Esophagus muscularis mucosa (tissue), 4 donors: ENCODE measurements around the gene IL17RD. TPM values are rescaled to one million over a fixed set of nuclear protein-coding genes. Genes with fewer than 3 reads are reported as not detected.

Experiments used
- DNase-seq: peaks from one replicate; pipeline ENCODE4 v3.0.0-alpha.2; 2017; ENCODE audit errors: extremely low spot score
- H3K27ac ChIP-seq, 4 donors: fragments of 200-600 bp; sonication (generic); replicated peaks in 1 of 4; 1 replicate in 3 of 4; 2 replicates in 1 of 4; pipeline ENCODE4 v1.5.1; 2016 to 2019; ENCODE audit warnings: mild to moderate bottlenecking in 1 of 4
- H3K27me3 ChIP-seq, 4 donors: fragments of 200-600 bp; sonication (generic); one replicate each; pipeline versions ENCODE4 v1.5.1 to v1.6.0; 2016 to 2019
- H3K36me3 ChIP-seq, 4 donors: fragments of 200-600 bp; sonication (generic); one replicate each; pipeline ENCODE4 v1.5.1; 2016 to 2019
- H3K4me1 ChIP-seq, 4 donors: fragments of 200-600 bp; sonication (generic); one replicate each; pipeline ENCODE4 v1.5.1; 2016 to 2019
- H3K4me3 ChIP-seq, 4 donors: fragments of 200-600 bp; sonication (generic); 1 replicate in 2 of 4; 2 replicates in 2 of 4; pipeline ENCODE4 v1.5.1; 2016 to 2019; ENCODE audit warnings: mild to moderate bottlenecking in 4 of 4, moderate library complexity in 1 of 4
- H3K9me3 ChIP-seq, 4 donors: fragments of 200-600 bp; sonication (generic); 1 replicate in 3 of 4; 2 replicates in 1 of 4; pipeline ENCODE4 v1.5.1; 2016 to 2019
- EP300 ChIP-seq: sonication (generic); formaldehyde crosslinking; IDR thresholded peaks from one replicate; pipeline ENCODE4 v1.6.1; 2017; ENCODE audit warnings: antibody characterized with exemption
- POLR2A ChIP-seq: fragments of 450-650 bp; IDR thresholded peaks from one replicate; pipeline ENCODE4 v1.6.1; 2017; ENCODE audit warnings: antibody characterized with exemption, moderate library complexity, mild to moderate bottlenecking, low read depth
- POLR2AphosphoS5 ChIP-seq, 2 donors: sonication (generic); formaldehyde crosslinking; IDR thresholded peaks; one replicate each; pipeline ENCODE4 v1.6.1; 2017; ENCODE audit warnings: antibody characterized with exemption in 2 of 2
- WGBS: methylation state at CpG from one replicate; pipeline ENCODE4 v1.1.5; 2018; 5-methylcytosine and 5-hydroxymethylcytosine counted together
- intact Hi-C: fragments of 100-400 bp; cut with DNase I; formaldehyde crosslinking; loops from one replicate; pipeline ENCODE4 v1.15.1; 2023
- total RNA-seq, 4 donors: library from RNA; depleted of rRNA; stranded (reverse); fragments of >200 nt; gene quantifications; one replicate each; pipeline versions ENCODE4 v1.1.0 to v1.2.1, GENCODE V29; 2016
- TF ChIP-seq, protein P1 (sequence below), 3 experiments: fragments of 200-600 bp in 2 of 3; fragments of 450-650 bp in 1 of 3; sonication (generic) in 2 of 3; IDR thresholded peaks; one replicate each; pipeline ENCODE4 v1.5.1; 2017 to 2019; ENCODE audit warnings: antibody characterized with exemption in 3 of 3, mild to moderate bottlenecking in 2 of 3, moderate library complexity in 1 of 3

Gene IL17RD
- total RNA-seq, 4 donors from 2014 or later = 6.1 to 13.2 (median 9.5) TPM

DNA sequence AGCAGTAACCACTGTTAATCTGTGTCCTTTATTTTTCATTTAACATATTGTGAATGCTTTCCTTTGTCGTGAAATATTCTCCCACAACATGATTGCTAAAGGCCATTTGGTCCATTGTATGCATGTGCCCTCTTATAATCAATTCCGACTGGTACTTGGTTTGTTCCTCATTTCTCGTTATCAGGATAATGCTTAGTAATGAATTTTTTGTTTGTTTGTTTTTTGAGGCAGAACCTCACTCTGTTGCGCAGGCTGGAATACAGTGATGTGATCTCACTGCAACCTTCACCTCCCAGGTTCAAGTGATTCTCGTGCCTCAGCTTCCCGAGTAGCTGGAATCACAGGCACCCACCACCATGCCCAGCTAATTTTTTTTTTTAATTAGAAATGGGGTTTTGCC is 82.7 kb downstream of the IL17RD start:
- no peaks in the 10 kb centered on the region for H3K27me3 ChIP-seq
- TF ChIP-seq POLR2A = no peak
- TF ChIP-seq, protein P1, sequence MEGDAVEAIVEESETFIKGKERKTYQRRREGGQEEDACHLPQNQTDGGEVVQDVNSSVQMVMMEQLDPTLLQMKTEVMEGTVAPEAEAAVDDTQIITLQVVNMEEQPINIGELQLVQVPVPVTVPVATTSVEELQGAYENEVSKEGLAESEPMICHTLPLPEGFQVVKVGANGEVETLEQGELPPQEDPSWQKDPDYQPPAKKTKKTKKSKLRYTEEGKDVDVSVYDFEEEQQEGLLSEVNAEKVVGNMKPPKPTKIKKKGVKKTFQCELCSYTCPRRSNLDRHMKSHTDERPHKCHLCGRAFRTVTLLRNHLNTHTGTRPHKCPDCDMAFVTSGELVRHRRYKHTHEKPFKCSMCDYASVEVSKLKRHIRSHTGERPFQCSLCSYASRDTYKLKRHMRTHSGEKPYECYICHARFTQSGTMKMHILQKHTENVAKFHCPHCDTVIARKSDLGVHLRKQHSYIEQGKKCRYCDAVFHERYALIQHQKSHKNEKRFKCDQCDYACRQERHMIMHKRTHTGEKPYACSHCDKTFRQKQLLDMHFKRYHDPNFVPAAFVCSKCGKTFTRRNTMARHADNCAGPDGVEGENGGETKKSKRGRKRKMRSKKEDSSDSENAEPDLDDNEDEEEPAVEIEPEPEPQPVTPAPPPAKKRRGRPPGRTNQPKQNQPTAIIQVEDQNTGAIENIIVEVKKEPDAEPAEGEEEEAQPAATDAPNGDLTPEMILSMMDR (IDR thresholded peaks at IDR 0.05) = no peak
- TF ChIP-seq POLR2AphosphoS5 (IDR thresholded peaks at IDR 0.05) = no peak
- no peak for TF ChIP-seq EP300
- H3K36me3 ChIP-seq = no peaks in the 10 kb centered on the region
- DNase-seq = no peak
- no peak overlapping the region for H3K4me3 ChIP-seq
- peaks cover 11 to 24% (median 18%) of the 10 kb centered on the region in 4 donors for H3K4me1 ChIP-seq
- no peak overlapping the region for H3K27ac ChIP-seq
- WGBS = 91% methylated on average over 6 of the region's 6 CpGs
- H3K9me3 ChIP-seq = no peaks in the 10 kb centered on the region
- intact Hi-C loops = no loop called here

DNA sequence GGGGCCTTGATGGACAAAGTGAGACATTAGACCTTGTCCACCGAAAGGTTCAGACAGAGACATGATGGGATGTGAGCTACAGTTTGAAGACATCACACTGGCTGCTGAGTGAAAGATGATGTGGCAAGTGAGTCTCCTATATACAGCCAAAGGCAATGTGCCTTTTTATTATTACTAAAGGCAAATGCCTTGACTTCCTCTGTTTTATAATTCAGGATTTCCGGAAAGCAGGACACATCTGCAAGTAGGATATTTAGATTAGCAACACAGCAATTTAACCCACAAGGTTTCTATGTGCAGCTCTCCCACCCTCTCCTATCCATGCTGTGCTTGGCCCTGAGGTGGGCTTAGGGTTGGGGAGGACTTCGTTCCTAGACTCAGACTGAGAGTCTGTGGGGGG is 84.0 kb downstream of the IL17RD start:
- H3K27ac ChIP-seq = no peak overlapping the region
- no peaks in the 10 kb centered on the region for H3K36me3 ChIP-seq
- TF ChIP-seq, protein P1 (IDR thresholded peaks at IDR 0.05) = no peak
- TF ChIP-seq POLR2A = no peak
- TF ChIP-seq POLR2AphosphoS5 (IDR thresholded peaks at IDR 0.05) = no peak
- TF ChIP-seq EP300 = no peak
- H3K4me3 ChIP-seq = no peak overlapping the region
- no peak for DNase-seq
- no peaks in the 10 kb centered on the region for H3K9me3 ChIP-seq
- 76% methylated on average over 3 of the region's 3 CpGs for WGBS
- peaks cover 12 to 25% (median 20%) of the 10 kb centered on the region in 4 donors for H3K4me1 ChIP-seq
- intact Hi-C loops = no loop called here
- no peaks in the 10 kb centered on the region for H3K27me3 ChIP-seq

DNA sequence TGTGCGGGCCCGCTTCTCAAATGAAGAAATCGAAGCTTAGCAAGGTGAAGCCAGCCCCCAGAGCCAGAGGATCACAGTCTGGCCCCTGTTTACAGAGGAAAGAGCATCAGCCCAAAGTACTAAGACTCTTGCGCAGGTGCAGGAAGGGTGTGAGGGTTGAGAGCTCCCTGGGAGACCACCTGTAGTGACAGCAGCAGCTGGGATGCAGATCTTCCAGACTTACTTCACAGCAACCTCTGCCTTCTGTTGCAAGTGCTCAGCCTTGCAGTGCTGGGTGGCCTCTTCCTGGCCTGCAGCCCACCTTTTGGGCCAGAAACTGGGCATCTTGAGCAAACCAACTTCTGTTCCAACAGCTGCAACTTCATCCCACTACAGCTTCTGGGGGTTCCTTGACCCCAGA is 85.0 kb downstream of the IL17RD start:
- no peak overlapping the region for H3K27ac ChIP-seq
- H3K27me3 ChIP-seq = no peaks in the 10 kb centered on the region
- no peak for DNase-seq
- WGBS = 98% methylated on average over 4 of the region's 4 CpGs
- H3K9me3 ChIP-seq = no peaks in the 10 kb centered on the region
- H3K36me3 ChIP-seq = no peaks in the 10 kb centered on the region
- TF ChIP-seq EP300 (no peak), POLR2AphosphoS5 (IDR thresholded peaks at IDR 0.05) (no peak), POLR2A (no peak)
- TF ChIP-seq, protein P1 (IDR thresholded peaks at IDR 0.05) = no peak
- no peak overlapping the region for H3K4me3 ChIP-seq
- intact Hi-C loops = no loop called here
- peaks cover 12 to 25% (median 20%) of the 10 kb centered on the region in 4 donors for H3K4me1 ChIP-seq

DNA sequence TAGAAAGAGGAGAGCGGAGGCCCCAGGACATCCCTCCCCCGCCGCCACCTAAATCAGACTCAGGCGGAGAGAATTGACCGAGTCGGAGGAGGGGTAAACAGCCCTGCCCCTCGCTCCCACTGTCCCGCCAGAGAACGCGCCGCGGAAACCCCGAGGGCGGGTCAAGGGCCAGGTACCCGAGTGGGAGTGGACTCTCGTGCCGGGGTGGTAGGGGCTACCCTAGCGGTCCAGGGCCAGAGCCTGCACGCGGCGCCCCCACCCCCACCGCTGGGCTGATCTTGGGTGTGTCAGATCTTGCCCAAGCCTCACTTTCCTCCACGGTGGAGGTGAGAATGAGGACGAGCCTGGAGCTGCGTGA is 85.7 kb downstream of the IL17RD start:
- intact Hi-C loops = loop anchor here (5.0 to 10.0 kb wide), 2 partner anchors 82 to 275 kb away; partner anchors contain the start of gene ARHGEF3
- H3K4me1 ChIP-seq = peaks cover 12 to 25% (median 20%) of the 10 kb centered on the region in 4 donors
- H3K27ac ChIP-seq = peak overlapping the region in 3 of 4 donors; percentile 40 to 81 (median 71)
- H3K4me3 ChIP-seq = peak overlapping the region; percentile 77 to 90 (median 80)
- no peak for DNase-seq
- TF ChIP-seq POLR2AphosphoS5 (IDR thresholded peaks at IDR 0.05) = peak in 1 of 2 donors; percentile 2
- TF ChIP-seq, protein P1 (IDR thresholded peaks at IDR 0.05) = no peak
- no peak for TF ChIP-seq EP300
- TF ChIP-seq POLR2A = no peak
- no peaks in the 10 kb centered on the region for H3K9me3 ChIP-seq
- H3K36me3 ChIP-seq = no peaks in the 10 kb centered on the region
- no peaks in the 10 kb centered on the region for H3K27me3 ChIP-seq
- WGBS = 8% methylated on average over 19 of the region's 25 CpGs
